Measurements from ENCODE around the gene MLLT10.
A peak's percentile ranks its signal among the peaks of the same experiment; 100 is the strongest.

MLLT10 gene

GRCh38 chr10:21533467-21534279 lies at the start of gene MLLT10:
Gene MLLT10, plus strand, starts transcription at chr10:21534232. Its CDS starts 413 bp downstream, at chr10:21534645.
- peak; percentile 92 for DNase-seq

GRCh38 chr10:21487416-21488180 lies 46.4 kb upstream of the MLLT10 start:
- no peak for DNase-seq

GRCh38 chr10:21488246-21488956 lies 45.6 kb upstream of the MLLT10 start:
- no peak for DNase-seq

- DNase-seq, result no peak
These were observed 45.0 kb upstream of the MLLT10 start for GRCh38 chr10:21488957-21489446.

- no peak for DNase-seq
These were observed 43.9 kb upstream of the MLLT10 start for GRCh38 chr10:21490028-21490710.

- DNase-seq, result no peak
These were observed 43.3 kb upstream of the MLLT10 start for GRCh38 chr10:21490711-21491105.

- no peak for DNase-seq
These were observed 41.6 kb upstream of the MLLT10 start for GRCh38 chr10:21492421-21492820.

- no peak for DNase-seq
These were observed 40.2 kb upstream of the MLLT10 start for GRCh38 chr10:21493784-21494183.

GRCh38 chr10:21494191-21495001 lies 39.6 kb upstream of the MLLT10 start:
- no peak for DNase-seq

- DNase-seq, result no peak
These were observed 38.9 kb upstream of the MLLT10 start for GRCh38 chr10:21495002-21495751.

GRCh38 chr10:21495752-21496342 lies 38.2 kb upstream of the MLLT10 start:
- DNase-seq, result peak; percentile 98

GRCh38 chr10:21496343-21497176 lies 37.5 kb upstream of the MLLT10 start:
- peak; percentile 83 for DNase-seq

- DNase-seq, result peak; percentile 72
These were observed 36.7 kb upstream of the MLLT10 start for GRCh38 chr10:21497177-21497807.

GRCh38 chr10:21498377-21498776 lies 35.7 kb upstream of the MLLT10 start:
- no peak for DNase-seq

GRCh38 chr10:21498986-21499385 lies 35.0 kb upstream of the MLLT10 start:
- DNase-seq, result no peak

GRCh38 chr10:21499701-21500577 lies 34.1 kb upstream of the MLLT10 start:
- no peak for DNase-seq

GRCh38 chr10:21500578-21500910 lies 33.5 kb upstream of the MLLT10 start:
- DNase-seq, result no peak

GRCh38 chr10:21501091-21501490 lies 32.9 kb upstream of the MLLT10 start:
- no peak for DNase-seq

Measured in activated CD8-positive, alpha-beta memory T cell treated with anti-CD3 and anti-CD28 coated beads for 24 hours (primary cell).